Mucosa of descending colon (tissue), 3 donors: ENCODE results near the gene DNAH7. TPM values are rescaled to one million over a fixed set of nuclear protein-coding genes. Genes with fewer than 3 reads are reported as not detected.

ENCODE experiments used
- ATAC-seq: fragments of 200-7000 bp; cut with Tn5 transposase; one replicate; pipeline ENCODE4 v1.9.1; 2020; ENCODE audit warnings: mild to moderate bottlenecking, moderate library complexity
- DNase-seq, 3 donors: peaks; one replicate each; pipeline ENCODE4 v3.0.0-alpha.2; 2020
- H3K36me3 ChIP-seq: fragments of 200-600 bp; one replicate; pipeline ENCODE4 v1.8.0; 2021; ENCODE audit warnings: low read depth, mild to moderate bottlenecking
- H3K4me1 ChIP-seq: fragments of 200-600 bp; one replicate; pipeline ENCODE4 v1.8.0; 2021; ENCODE audit warnings: low read depth, mild to moderate bottlenecking
- H3K4me3 ChIP-seq: fragments of 200-600 bp; one replicate; pipeline ENCODE4 v1.8.0; 2021; ENCODE audit warnings: mild to moderate bottlenecking
- H3K9me3 ChIP-seq: fragments of 200-600 bp; one replicate; pipeline ENCODE4 v1.8.0; 2021; ENCODE audit warnings: mild to moderate bottlenecking
- CTCF ChIP-seq: fragments of 200-600 bp; IDR thresholded peaks from one replicate; pipeline ENCODE4 v1.8.0; 2022; ENCODE audit warnings: antibody characterized with exemption, mild to moderate bottlenecking
- intact Hi-C, 2 donors: fragments of 100-400 bp; cut with DNase I in 1 of 2; cut with micrococcal nuclease in 1 of 2; formaldehyde crosslinking; loops; one replicate each; pipeline versions ENCODE4 v1.11.0 to v1.11.1; 2022; cut with DNase I, micrococcal nuclease
- total RNA-seq, 3 donors: library from RNA; stranded (reverse); fragmentation: NEBNext Ultra II Directional in 2 of 3; extraction: Animal tissue kit (Norgen Biotek cat#: 25700) in 2 of 3; gene quantifications; one replicate each; pipeline versions ENCODE4 v1.2.1 to v1.2.4, GENCODE V29; 2021 to 2023
- donor health status: DM: no; HTN: no; CAD: no; lungs with moderate emphysema.
- donor health status: DM: no; HTN: no; CAD: no.
- donor health status: DM: no; HTN: yes; CAD: no.

DNAH7 gene
- total RNA-seq, 3 donors from 2014 or later = 3.0 to 9.3 (median 5.5) TPM

- ATAC-seq (no peak), DNase-seq (no peak)
- intact Hi-C loops = no loop called here
- H3K36me3 ChIP-seq = no peaks in the 10 kb centered on the region
- H3K4me3 ChIP-seq = no peak overlapping the region
- no peak for TF ChIP-seq CTCF
- no peaks in the 10 kb centered on the region for H3K9me3 ChIP-seq
- no peaks in the 10 kb centered on the region for H3K4me1 ChIP-seq
Measured at GRCh38 chr2:196105951-196106350, 37.3 kb upstream of the DNAH7 start.

- no peak overlapping the region for H3K4me3 ChIP-seq
- no peaks in the 10 kb centered on the region for H3K4me1 ChIP-seq
- no peaks in the 10 kb centered on the region for H3K9me3 ChIP-seq
- ATAC-seq (no peak), DNase-seq (no peak)
- TF ChIP-seq CTCF = no peak
- intact Hi-C loops = no loop called here
- no peaks in the 10 kb centered on the region for H3K36me3 ChIP-seq
Measured at GRCh38 chr2:196104066-196104465, 35.4 kb upstream of the DNAH7 start.

GRCh38 chr2:196103626-196104025 lies 35.0 kb upstream of the DNAH7 start:
- TF ChIP-seq CTCF = no peak
- no peak for DNase-seq
- Histone ChIP-seq H3K36me3 (no peaks in the 10 kb centered on the region), H3K4me3 (no peak overlapping the region), H3K9me3 (no peaks in the 10 kb centered on the region), H3K4me1 (no peaks in the 10 kb centered on the region)
- ATAC-seq = no peak
- intact Hi-C loops = no loop called here

GRCh38 chr2:196101325-196101991 lies 32.8 kb upstream of the DNAH7 start:
- intact Hi-C loops = no loop called here
- peak; percentile 87 for ATAC-seq
- TF ChIP-seq CTCF = no peak
- Histone ChIP-seq H3K9me3 (no peaks in the 10 kb centered on the region), H3K4me1 (peaks cover 3% of the 10 kb centered on the region), H3K4me3 (no peak overlapping the region), H3K36me3 (no peaks in the 10 kb centered on the region)
- no peak for DNase-seq

GRCh38 chr2:196099916-196100315 lies 31.3 kb upstream of the DNAH7 start:
- H3K36me3 ChIP-seq = no peaks in the 10 kb centered on the region
- peaks cover 7% of the 10 kb centered on the region for H3K4me1 ChIP-seq
- no peaks in the 10 kb centered on the region for H3K9me3 ChIP-seq
- no peak for TF ChIP-seq CTCF
- peak; percentile 49 for ATAC-seq
- no peak for DNase-seq
- intact Hi-C loops = no loop called here
- H3K4me3 ChIP-seq = no peak overlapping the region
